Cardiac muscle cell (in vitro differentiated cells and primary cell): ENCODE measurements around the gene ITSN2. TPM values are rescaled to one million over a fixed set of nuclear protein-coding genes. Genes with fewer than 3 reads are reported as not detected.

ENCODE experiments used
- DNase-seq, 2 donors: peaks; one replicate each; pipeline versions ENCODE4 v3.0.0 to v3.0.0-alpha.2; 2010 to 2017; ENCODE audit warnings: low read depth in 1 of 2, low spot score in 1 of 2
- H3K27ac ChIP-seq: fragments of 200-600 bp; sonication (generic); 2 replicates; pipeline ENCODE4 v1.5.1; 2016
- H3K27me3 ChIP-seq: fragments of 200-600 bp; sonication (generic); 2 replicates; pipeline ENCODE4 v1.6.0; 2016; ENCODE audit warnings: control low read depth
- H3K36me3 ChIP-seq: fragments of 200-600 bp; sonication (generic); 2 replicates; pipeline ENCODE4 v1.5.1; 2016; ENCODE audit warnings: control low read depth
- H3K4me1 ChIP-seq: fragments of 200-600 bp; sonication (generic); 2 replicates; pipeline ENCODE4 v1.8.1; 2017; ENCODE audit warnings: low read depth, mild to moderate bottlenecking, mixed run types
- H3K4me3 ChIP-seq: fragments of 200-600 bp; sonication (generic); 2 replicates; pipeline ENCODE4 v1.5.1; 2016; ENCODE audit warnings: mild to moderate bottlenecking
- H3K9me3 ChIP-seq: fragments of 200-600 bp; sonication (generic); 2 replicates; pipeline ENCODE4 v1.5.1; 2017; ENCODE audit warnings: low read depth, mild to moderate bottlenecking, control low read depth
- CTCF ChIP-seq: IDR thresholded peaks from 2 replicates; pipeline ENCODE4 v1.5.1; 2012; ENCODE audit warnings: low read depth, mild to moderate bottlenecking, low read length
- polyA plus RNA-seq: library from polyadenylated mRNA; unstranded; fragments of >200 nt; fragmentation: Nextera tagmentation; extraction: Ambion mirVana; gene quantifications from 2 replicates; pipeline ENCODE4 v1.2.1, GENCODE V29; 2016
- total RNA-seq: library from RNA; depleted of rRNA; stranded (reverse); fragments of >200 nt; gene quantifications from 2 replicates; pipeline ENCODE4 v1.2.3, GENCODE V29; 2016

The ITSN2 gene
- total and polyA plus RNA-seq, 2 experiments from 2014 or later: 22.3 to 22.8 TPM

GRCh38 chr2:24304098-24304497 is 56.2 kb downstream of the ITSN2 start:
- DNase-seq: peak; percentile 90 to 92
- TF ChIP-seq CTCF: no peak

GRCh38 chr2:24301599-24301998 is 58.7 kb downstream of the ITSN2 start:
- H3K4me3 ChIP-seq: no peak overlapping the region
- peaks cover 16% of the 10 kb centered on the region for H3K4me1 ChIP-seq
- no peak overlapping the region for H3K27ac ChIP-seq
- no peak for DNase-seq
- no peaks in the 10 kb centered on the region for H3K27me3 ChIP-seq
- peaks cover 37% of the 10 kb centered on the region for H3K36me3 ChIP-seq
- H3K9me3 ChIP-seq: no peaks in the 10 kb centered on the region
- no peak for TF ChIP-seq CTCF

More at GRCh38 chr2:24304098-24304497, 56.2 kb downstream of the ITSN2 start:
- H3K4me3 ChIP-seq: no peak overlapping the region
- H3K27me3 ChIP-seq: no peaks in the 10 kb centered on the region
- H3K4me1 ChIP-seq: peaks cover 16% of the 10 kb centered on the region
- H3K36me3 ChIP-seq: peaks cover 20% of the 10 kb centered on the region
- H3K9me3 ChIP-seq: no peaks in the 10 kb centered on the region
- H3K27ac ChIP-seq: peak overlapping the region; percentile 31

- peaks cover 58% of the 10 kb centered on the region for H3K36me3 ChIP-seq
- H3K27ac ChIP-seq: no peak overlapping the region
- DNase-seq: no peak
- no peak for TF ChIP-seq CTCF
- no peaks in the 10 kb centered on the region for H3K4me1 ChIP-seq
- no peaks in the 10 kb centered on the region for H3K27me3 ChIP-seq
- no peak overlapping the region for H3K4me3 ChIP-seq
- H3K9me3 ChIP-seq: no peaks in the 10 kb centered on the region
These were observed 62.7 kb downstream of the ITSN2 start for GRCh38 chr2:24297663-24298062.

- TF ChIP-seq CTCF: no peak
- Histone ChIP-seq H3K9me3 (no peaks in the 10 kb centered on the region), H3K36me3 (peaks cover 4% of the 10 kb centered on the region), H3K27me3 (no peaks in the 10 kb centered on the region), H3K4me3 (no peak overlapping the region), H3K4me1 (no peaks in the 10 kb centered on the region), H3K27ac (no peak overlapping the region)
- DNase-seq: no peak
These were observed 73.2 kb downstream of the ITSN2 start for GRCh38 chr2:24287171-24287570.

GRCh38 chr2:24285484-24286152 is 74.7 kb downstream of the ITSN2 start:
- H3K4me1 ChIP-seq: no peaks in the 10 kb centered on the region
- TF ChIP-seq CTCF: no peak
- peaks cover 4% of the 10 kb centered on the region for H3K36me3 ChIP-seq
- no peaks in the 10 kb centered on the region for H3K9me3 ChIP-seq
- DNase-seq: no peak
- H3K27me3 ChIP-seq: no peaks in the 10 kb centered on the region
- H3K27ac ChIP-seq: no peak overlapping the region
- no peak overlapping the region for H3K4me3 ChIP-seq
